Activated T-cell treated with anti-CD3 and anti-CD28 coated beads, Interleukin-2, amount 50 U/mL, for 24 hours (primary cell): Measurements from ENCODE around the gene RARA.
A peak's percentile ranks its signal among the peaks of the same experiment; 100 is the strongest.
"Not testable (repeated sequence)": the region's sequence is repeated elsewhere in the genome, so short reads cannot be mapped to it uniquely, and the experiment has no call there.

Source experiments
- DNase-seq: peaks from one replicate; pipeline ENCODE4 v3.0.0-alpha.2; 2020
- H3K27ac Mint-ChIP-seq: 2 replicates; pipeline ENCODE4 v1.8.0; 2020; ENCODE audit warnings: mild to moderate bottlenecking, mixed read lengths
- H3K27me3 Mint-ChIP-seq: 2 replicates; pipeline ENCODE4 v1.8.0; 2020; ENCODE audit warnings: mixed read lengths
- H3K36me3 Mint-ChIP-seq: 2 replicates; pipeline ENCODE4 v1.8.0; 2020; ENCODE audit warnings: low read depth, mixed read lengths
- H3K4me1 Mint-ChIP-seq: 2 replicates; pipeline ENCODE4 v1.8.0; 2020; ENCODE audit warnings: low read depth, mixed read lengths
- H3K4me3 Mint-ChIP-seq: 2 replicates; pipeline ENCODE4 v1.8.0; 2020; ENCODE audit warnings: mild to moderate bottlenecking, moderate library complexity, mixed read lengths
- H3K9me3 Mint-ChIP-seq: 2 replicates; pipeline ENCODE4 v1.8.0; 2020; ENCODE audit warnings: mixed read lengths

RARA gene

DNA sequence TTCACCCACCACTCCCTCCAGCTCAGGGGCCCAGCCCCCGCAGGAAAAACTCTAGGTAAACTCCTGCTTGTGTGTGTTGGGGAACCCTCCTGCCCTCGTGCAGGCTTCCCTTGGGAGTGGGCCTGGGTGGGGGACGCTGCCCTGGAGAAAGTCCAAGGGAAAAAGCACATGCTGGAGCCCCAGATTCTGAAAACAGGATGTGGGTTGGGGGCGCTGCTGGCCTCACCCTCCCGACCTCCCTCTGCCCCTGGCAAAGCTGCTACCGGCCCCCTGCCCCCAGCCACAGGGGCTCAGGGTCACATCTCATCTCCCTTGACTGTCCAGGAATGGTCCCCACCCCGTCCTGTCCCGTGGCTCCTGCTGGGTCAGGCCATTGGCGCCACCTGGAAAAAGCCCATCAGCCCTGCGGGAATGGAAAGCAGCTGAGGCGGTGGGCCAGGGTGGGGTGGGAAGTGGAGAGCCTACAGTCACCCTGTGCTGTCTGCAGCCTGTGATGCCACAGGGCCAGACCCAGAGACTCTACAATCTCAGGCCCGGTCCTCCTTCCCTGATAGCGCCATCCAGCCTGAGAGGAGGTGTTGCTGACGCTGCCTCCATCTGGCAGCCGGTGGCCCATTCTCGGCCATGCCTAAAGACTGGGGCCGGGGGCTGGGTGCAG is 58.0 kb downstream of the RARA start:
- Mint-ChIP-seq H3K9me3 (no peaks in the 10 kb centered on the region), H3K36me3 (no peaks in the 10 kb centered on the region), H3K27me3 (peaks cover 9% of the 10 kb centered on the region), H3K4me3 (no peak overlapping the region), H3K27ac (no peak overlapping the region), H3K4me1 (peaks cover 19% of the 10 kb centered on the region)
- peak; percentile 26 for DNase-seq

DNA sequence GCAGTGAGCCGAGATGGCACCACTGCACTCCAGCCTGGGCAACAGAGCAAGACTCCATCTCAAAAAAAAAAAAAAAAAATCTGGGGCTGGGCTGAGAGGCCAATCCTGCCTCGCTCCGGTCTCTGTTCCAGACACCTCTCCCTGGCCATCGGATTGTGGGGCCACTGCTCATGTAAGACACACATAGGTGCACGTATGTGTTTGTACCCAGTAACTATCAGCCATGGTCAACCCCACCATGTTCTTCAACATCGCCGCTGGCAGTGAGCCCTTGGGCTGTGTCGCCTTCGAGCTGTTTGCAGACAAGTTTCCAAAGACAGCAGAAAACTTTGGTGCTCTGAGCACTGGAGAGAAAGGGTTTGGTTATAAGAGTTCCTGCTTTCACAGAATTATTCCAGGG is 58.7 kb downstream of the RARA start:
- DNase-seq, result peak; percentile 22
- not testable (repeated sequence) for H3K27ac Mint-ChIP-seq, H3K27me3 Mint-ChIP-seq, H3K4me3 Mint-ChIP-seq, H3K36me3 Mint-ChIP-seq, H3K9me3 Mint-ChIP-seq
- H3K4me1 Mint-ChIP-seq, result peaks cover 21% of the 10 kb centered on the region

DNA sequence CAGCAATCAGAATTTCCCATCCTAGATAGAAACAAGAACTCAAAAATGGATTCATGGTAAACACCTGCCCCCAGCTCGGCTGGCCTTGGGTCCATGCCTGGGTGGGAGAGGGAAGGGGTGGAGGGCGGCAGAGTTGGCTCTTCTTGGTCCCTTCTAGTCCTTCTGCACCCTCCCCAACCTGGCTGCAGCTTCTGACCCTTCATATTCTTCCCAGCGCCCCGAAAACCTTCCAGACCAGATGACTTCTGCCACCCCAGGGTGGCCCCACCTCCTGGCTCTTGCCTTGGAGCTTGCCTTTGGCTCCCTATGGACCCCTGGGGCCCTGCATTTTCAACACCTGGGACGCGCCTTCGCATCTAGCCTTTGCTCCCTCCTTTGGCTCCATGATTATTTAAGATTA is 60.9 kb downstream of the RARA start:
- Mint-ChIP-seq H3K36me3 (no peaks in the 10 kb centered on the region), H3K4me1 (peaks cover 33% of the 10 kb centered on the region), H3K27me3 (no peaks in the 10 kb centered on the region), H3K9me3 (no peaks in the 10 kb centered on the region), H3K4me3 (no peak overlapping the region), H3K27ac (no peak overlapping the region)
- peak; percentile 21 for DNase-seq

DNA sequence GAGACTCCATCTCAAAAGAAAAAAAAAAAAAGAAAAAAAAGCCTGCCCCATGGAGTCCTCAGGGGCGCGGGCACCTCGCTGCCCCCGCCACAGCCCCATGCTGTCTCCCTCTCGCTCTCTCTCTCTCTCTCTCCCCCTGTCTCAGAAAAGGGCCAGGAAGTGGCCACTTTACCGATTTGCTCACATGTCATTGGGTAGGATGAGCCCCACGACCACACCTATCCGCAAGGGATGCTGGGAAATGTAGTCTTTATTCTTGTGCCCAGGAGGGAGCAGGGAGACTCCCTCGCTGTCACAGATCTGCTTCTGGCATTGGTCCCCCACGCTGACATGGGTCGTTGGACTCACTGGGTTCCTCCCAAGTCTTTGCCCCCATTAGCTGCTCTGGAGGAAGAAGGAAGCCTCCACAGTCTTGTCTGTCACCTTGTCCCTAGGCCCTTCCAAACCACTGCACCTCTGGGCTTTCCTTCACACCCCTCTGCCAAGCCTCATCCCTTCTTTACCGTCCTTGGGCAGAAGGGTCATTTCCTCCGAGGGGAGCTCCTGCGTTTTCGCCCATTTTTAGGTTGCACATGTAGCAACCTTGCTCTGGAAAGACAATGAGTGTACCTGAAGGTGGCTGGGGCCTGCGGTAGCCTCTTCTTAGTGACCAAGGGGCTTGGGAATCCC is 62.4 kb downstream of the RARA start:
- Mint-ChIP-seq H3K4me1 (peaks cover 36% of the 10 kb centered on the region), H3K27me3 (peaks cover under 1% of the 10 kb centered on the region), H3K36me3 (no peaks in the 10 kb centered on the region), H3K9me3 (no peaks in the 10 kb centered on the region), H3K4me3 (no peak overlapping the region), H3K27ac (no peak overlapping the region)
- peak; percentile 39 for DNase-seq

DNA sequence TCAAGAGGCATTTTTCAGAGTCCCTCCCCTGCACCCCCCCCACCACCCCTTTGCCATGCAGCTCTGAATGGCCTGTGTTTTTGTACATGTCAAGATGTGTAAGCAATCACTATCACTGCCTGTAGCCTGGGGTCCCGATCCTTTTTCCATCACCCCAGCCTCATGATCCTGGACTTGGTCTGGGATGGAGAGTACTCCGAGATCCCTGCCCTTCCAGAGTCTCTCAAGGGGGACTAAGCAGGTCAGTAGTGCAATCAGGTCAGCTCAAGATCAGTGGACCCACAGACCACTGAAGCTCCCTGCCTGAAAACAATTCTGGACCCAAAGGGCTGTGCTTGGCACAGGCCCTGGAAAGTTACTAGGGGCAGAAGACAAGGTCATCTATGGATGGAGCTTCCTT is 63.1 kb downstream of the RARA start:
- Mint-ChIP-seq H3K4me1 (peaks cover 41% of the 10 kb centered on the region), H3K4me3 (no peak overlapping the region), H3K9me3 (no peaks in the 10 kb centered on the region), H3K36me3 (no peaks in the 10 kb centered on the region), H3K27ac (peak overlapping the region; percentile 7), H3K27me3 (peaks cover 7% of the 10 kb centered on the region)
- DNase-seq, result peak; percentile 26

DNA sequence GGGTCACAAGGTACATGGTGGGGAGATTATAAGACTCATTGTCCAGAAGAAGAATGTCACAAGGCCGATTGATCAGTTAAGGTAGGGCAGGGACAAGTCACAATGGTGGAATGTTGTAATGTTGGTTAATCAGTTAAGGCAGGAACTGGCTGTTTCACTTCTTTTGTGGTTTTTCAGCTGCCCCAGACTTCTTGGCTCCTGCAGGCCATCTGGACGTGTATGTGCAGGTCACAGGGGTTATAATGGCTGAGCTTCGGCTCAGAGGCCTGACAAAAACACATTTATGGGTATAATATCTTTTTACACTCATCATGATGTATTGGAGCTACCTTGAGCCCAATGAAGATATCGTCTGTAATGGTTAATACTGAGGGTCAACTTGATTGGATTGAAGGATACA is 63.7 kb downstream of the RARA start:
- not testable (repeated sequence) for H3K36me3 Mint-ChIP-seq, H3K4me3 Mint-ChIP-seq, H3K9me3 Mint-ChIP-seq, H3K27me3 Mint-ChIP-seq
- Mint-ChIP-seq H3K27ac (peak overlapping the region; percentile 85), H3K4me1 (peaks cover 41% of the 10 kb centered on the region)
- DNase-seq, result peak; percentile 9

DNA sequence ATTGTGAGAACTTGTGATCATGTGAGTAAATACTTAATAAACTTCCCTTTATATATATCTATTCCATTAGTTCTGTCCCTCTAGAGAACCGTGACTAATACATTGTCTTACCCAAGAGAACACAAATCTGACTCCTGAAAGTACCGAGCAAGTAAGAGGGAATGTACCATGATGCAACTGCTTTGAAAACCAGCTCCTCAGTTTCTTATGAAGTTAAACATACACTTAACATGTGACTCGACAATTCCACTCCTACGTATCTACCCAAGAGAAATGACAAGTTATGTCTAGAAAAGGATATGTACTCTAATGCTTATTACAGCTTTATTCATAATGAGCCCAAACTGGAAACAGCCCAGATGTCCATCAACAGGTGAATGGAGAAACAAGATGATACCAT is 64.3 kb downstream of the RARA start:
- no peaks in the 10 kb centered on the region for H3K36me3 Mint-ChIP-seq
- peaks cover 9% of the 10 kb centered on the region for H3K27me3 Mint-ChIP-seq
- peak overlapping the region; percentile 85 for H3K27ac Mint-ChIP-seq
- no peak overlapping the region for H3K4me3 Mint-ChIP-seq
- no peaks in the 10 kb centered on the region for H3K9me3 Mint-ChIP-seq
- H3K4me1 Mint-ChIP-seq, result peaks cover 41% of the 10 kb centered on the region
- DNase-seq, result no peak

DNA sequence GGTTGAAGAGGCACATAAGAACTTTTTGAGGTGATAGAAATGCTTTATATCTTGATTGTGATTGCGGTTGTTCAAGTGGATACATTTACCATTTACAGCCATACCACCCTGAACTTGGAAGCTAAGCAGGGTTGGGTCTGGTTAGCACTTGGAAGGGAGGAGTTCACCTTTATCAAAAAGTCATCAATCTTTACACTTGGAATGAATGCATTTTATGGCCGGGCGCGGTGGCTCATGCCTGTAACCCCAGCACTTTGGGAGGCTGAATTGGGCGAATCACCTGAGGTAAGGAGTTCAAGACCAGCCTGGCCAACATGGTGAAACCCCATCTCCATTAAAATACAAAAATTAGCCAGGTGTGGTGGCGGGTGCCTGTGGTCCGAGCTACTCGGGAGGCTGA is 65.0 kb downstream of the RARA start:
- Mint-ChIP-seq H3K27me3 (peaks cover 9% of the 10 kb centered on the region), H3K4me3 (no peak overlapping the region), H3K9me3 (no peaks in the 10 kb centered on the region), H3K36me3 (no peaks in the 10 kb centered on the region), H3K27ac (peak overlapping the region; percentile 85), H3K4me1 (peaks cover 41% of the 10 kb centered on the region)
- DNase-seq, result peak; percentile 25

DNA sequence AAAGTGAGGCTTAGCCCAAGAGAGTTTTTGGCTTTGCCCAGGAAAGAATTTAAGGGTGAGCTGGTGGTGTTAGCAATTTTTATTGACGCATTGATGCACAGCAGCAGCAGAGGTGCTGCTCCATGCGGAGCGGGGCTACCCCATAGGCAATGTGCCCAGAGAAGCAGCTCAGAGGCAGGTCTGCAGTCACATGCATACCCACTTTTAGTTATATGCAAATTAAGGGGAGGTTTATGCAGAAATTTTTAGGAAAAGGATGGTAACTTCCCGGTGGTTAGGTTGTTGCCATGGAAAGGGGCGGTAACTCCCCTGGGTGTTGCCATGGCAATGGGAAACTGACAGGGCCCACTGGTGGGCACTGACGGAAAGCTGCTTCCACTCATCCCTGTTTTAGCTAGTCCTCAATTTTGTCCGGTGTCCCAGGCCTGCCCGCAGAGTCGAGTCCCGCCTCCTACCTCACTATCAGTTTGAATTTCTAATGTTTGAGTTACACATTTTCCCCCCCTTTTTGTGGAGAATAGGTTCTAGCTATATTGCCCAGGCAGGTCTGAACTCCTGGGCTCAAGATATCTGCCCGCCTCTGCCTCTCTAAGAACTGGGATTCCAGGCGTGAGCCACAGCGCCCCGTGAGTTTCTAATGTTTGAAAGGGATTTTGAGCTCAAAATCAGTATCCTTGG is 66.0 kb downstream of the RARA start:
- Mint-ChIP-seq H3K9me3 (no peaks in the 10 kb centered on the region), H3K27me3 (peaks cover 9% of the 10 kb centered on the region), H3K4me1 (peaks cover 41% of the 10 kb centered on the region), H3K27ac (no peak overlapping the region), H3K4me3 (no peak overlapping the region), H3K36me3 (no peaks in the 10 kb centered on the region)
- DNase-seq, result peak; percentile 8

DNA sequence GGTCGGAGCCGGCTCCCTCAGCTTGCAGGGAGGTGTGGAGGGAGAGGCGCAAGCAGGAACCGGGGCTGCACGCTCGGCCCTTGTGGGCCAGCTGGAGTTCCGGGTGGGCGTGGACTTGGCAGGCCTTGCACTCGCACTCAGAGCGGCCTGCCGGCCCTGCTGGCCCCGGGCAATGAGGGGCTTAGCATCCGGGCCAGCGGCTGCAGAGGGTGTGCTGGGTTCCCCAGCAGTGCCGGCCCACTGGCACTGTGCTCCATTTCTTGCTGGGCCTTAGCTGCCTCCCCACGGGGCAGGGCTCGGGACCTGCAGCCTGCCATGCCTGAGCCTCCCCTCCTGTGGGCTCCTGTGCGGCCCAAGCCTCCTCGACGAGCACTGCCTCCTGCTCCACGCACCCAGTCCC is 66.8 kb downstream of the RARA start:
- not testable (repeated sequence) for H3K9me3 Mint-ChIP-seq, H3K4me3 Mint-ChIP-seq, H3K27ac Mint-ChIP-seq, H3K36me3 Mint-ChIP-seq, H3K27me3 Mint-ChIP-seq
- peak; percentile 23 for DNase-seq
- H3K4me1 Mint-ChIP-seq, result peaks cover 41% of the 10 kb centered on the region

DNA sequence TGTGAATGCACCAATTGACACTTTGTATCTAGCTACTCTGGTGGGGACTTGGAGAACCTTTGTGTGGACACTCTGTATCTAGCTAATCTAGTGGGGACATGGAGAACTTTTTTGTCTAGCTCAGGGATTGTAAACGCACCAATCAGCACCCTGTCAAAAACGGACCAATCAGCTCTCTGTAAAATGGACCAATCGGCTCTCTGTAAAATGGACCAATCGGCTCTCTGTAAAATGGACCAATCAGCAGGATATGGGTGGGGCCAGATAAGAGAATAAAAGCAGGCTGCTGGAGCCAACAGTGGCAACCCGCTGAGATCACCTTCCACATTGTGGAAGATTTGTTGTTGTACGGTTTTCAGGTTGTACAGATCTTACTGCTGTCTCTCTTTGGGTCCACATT is 67.6 kb downstream of the RARA start:
- peak; percentile 29 for DNase-seq
- not testable (repeated sequence) for H3K4me3 Mint-ChIP-seq

DNA sequence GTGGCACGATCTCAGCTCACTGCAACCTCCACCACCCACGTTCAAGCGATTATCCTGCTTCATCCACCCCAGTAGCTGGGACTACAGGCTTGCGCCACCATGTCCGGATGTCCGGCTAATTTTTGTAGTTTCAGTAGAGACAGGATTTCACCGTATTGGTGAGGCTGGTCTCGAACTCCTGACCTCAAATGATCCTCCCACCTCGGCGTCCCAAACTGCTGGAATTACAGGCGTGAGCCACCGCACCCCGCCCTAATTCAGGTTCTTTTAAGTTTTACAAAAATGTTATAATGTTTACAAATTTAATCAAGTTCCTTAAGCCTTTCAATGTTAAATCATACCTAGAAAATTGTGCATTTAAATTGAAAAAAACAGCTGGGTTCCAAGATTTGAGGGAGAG is 68.9 kb downstream of the RARA start:
- peak; percentile 5 for DNase-seq
- Mint-ChIP-seq H3K36me3 (no peaks in the 10 kb centered on the region), H3K27ac (no peak overlapping the region), H3K4me3 (no peak overlapping the region), H3K9me3 (no peaks in the 10 kb centered on the region), H3K4me1 (peaks cover 27% of the 10 kb centered on the region), H3K27me3 (peaks cover 9% of the 10 kb centered on the region)

More for the DNA sequence above, 67.6 kb downstream of the RARA start:
- peak overlapping the region; percentile 8 for H3K27ac Mint-ChIP-seq
- not testable (repeated sequence) for H3K36me3 Mint-ChIP-seq, H3K9me3 Mint-ChIP-seq, H3K27me3 Mint-ChIP-seq
- peaks cover 38% of the 10 kb centered on the region for H3K4me1 Mint-ChIP-seq

DNA sequence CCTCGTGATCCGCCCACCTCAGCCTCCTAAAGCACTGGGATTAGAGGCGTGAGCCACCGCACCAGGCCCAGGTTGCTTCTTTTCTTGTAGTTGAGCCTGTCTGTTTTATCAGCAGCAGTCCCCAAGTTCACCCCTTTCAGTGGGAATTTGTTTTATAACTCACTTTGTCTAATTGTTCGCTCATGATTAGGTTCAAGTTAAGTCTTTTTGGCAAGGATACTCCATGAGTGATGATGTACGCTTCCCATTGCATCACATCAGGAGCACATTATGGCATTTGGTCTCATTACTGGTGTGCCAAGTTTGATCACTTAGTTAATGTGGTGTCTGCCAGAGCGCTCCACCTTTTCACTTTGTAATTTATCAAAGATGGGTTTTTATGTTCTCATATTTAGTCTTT is 70.0 kb downstream of the RARA start:
- Mint-ChIP-seq H3K27me3 (peaks cover 9% of the 10 kb centered on the region), H3K27ac (no peak overlapping the region), H3K9me3 (no peaks in the 10 kb centered on the region), H3K4me3 (no peak overlapping the region), H3K36me3 (no peaks in the 10 kb centered on the region), H3K4me1 (peaks cover 16% of the 10 kb centered on the region)
- DNase-seq, result peak; percentile 9

DNA sequence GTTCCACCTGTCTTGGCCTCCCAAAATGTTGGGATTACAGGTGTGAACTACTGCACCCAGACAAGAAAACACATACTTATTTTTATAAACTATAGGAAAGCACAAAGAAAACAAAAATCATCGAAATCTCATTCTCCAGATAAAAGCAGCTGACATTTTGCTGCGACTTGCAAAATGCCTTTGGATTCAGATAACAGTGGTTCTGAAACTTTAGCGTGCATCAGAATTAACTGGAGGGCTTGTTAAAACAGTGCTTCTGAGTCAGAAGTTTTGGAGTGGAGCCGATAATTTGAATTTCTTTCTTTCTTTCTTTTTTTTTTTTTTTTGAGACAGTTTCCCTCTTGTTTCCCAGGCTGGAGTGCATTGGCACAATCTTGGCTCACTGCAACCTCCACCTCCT is 73.3 kb downstream of the RARA start:
- peaks cover under 1% of the 10 kb centered on the region for H3K36me3 Mint-ChIP-seq
- no peak overlapping the region for H3K27ac Mint-ChIP-seq
- no peak for DNase-seq
- no peaks in the 10 kb centered on the region for H3K4me1 Mint-ChIP-seq
- no peak overlapping the region for H3K4me3 Mint-ChIP-seq
- H3K27me3 Mint-ChIP-seq, result peaks cover under 1% of the 10 kb centered on the region
- H3K9me3 Mint-ChIP-seq, result no peaks in the 10 kb centered on the region

DNA sequence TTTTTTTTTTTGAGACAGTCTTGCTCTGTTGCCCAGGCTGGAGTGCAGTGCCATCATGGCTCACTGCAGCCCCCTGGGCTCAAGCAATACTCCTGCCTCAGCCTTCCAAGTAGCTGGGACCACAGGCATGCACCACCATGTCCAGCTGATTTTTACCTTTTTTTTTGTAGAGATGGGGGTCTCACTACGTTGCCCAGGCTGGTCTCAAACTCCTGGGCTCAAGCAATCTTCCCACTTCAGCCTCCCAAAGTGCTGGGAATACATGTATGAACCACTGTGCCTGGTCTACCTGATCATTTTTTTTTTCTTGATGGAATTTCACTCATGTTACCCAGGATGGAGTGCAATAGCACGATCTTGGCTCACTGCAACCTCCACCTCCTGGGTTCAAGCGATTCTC is 77.6 kb downstream of the RARA start:
- not testable (repeated sequence) for H3K4me3 Mint-ChIP-seq, H3K27me3 Mint-ChIP-seq, DNase-seq, H3K27ac Mint-ChIP-seq, H3K9me3 Mint-ChIP-seq, H3K4me1 Mint-ChIP-seq
- peaks cover 44% of the 10 kb centered on the region for H3K36me3 Mint-ChIP-seq
